ENCODE results near the gene DLG2.

DLG2 gene

DNA sequence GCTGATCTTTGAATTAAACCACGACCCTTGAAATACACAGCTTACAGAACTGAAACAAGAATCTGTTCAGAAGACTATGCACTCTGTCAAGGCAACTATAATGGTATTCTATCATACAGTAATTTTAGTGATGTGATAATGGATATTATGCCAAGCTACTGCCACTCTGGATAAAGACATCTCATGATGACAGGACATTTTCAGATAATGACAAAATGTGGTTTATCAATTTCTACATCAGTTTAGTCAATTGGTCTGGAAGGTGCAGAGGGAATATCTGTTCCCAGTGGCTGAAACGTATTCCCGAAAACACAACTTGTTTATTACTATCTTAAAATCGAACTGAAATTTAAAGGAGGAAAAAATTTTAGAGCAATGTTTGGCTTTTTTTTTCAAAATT, 1331.3 kb downstream of the DLG2 start:
- DNase-seq: no peak

DNA sequence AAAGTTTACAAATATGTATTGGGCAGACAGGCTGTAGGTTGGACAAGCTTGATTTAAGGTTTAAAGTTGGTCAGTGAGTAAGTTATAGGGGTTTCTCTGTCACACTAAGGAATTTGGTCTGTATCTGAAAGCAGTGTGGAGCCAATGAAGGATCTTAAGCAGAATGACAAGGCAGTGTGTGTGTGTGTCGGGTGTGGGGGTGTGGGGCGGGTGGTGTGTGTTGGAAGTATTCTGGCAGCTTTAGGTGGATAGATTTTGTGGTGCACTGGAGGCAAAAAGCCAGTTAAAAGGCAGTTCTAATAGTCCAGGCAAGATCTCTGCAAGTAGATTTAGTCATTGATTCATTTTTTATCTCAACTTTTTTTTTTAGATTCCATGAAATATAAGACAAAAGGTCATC, 1334.2 kb downstream of the DLG2 start:
- no peak for DNase-seq

DNA sequence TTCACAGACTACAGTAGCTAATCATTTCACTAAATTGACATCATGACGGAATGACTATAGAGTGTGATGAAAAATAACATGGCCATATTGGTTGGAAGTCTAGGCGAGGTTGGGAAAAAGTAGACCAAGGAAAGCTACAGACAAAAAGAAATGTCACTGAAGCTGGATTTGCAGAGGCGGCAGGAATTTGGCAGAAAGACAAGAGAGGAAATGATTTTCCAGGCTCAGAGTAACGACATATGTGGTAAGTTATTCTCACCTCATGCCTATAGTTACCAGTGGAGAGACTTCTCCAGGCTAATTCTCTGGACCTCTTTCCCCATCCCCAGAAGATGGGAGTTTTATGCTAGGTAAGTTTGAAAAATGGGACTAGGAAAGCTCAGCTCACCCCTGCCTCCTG, 1335.1 kb downstream of the DLG2 start:
- DNase-seq: no peak

DNA sequence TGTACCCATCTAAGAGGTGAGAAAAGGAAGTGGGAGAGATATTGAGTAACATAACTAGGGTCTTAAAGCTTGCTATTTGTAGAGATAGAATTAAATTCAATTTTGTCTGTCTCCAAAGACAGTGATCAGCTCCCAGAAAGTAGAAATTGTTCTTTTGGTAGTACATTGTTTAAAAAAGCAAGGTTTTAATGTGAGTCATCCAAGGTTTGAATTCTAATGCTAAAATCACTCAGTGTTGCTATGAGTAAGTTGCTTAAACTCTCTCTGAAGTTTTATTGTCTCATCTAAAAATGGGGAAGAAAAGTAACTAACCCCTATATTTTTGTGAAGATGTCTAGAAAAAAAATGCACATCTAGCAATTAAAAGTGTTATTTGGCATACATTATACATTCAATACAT, 1336.5 kb downstream of the DLG2 start:
- no peak for DNase-seq

DNA sequence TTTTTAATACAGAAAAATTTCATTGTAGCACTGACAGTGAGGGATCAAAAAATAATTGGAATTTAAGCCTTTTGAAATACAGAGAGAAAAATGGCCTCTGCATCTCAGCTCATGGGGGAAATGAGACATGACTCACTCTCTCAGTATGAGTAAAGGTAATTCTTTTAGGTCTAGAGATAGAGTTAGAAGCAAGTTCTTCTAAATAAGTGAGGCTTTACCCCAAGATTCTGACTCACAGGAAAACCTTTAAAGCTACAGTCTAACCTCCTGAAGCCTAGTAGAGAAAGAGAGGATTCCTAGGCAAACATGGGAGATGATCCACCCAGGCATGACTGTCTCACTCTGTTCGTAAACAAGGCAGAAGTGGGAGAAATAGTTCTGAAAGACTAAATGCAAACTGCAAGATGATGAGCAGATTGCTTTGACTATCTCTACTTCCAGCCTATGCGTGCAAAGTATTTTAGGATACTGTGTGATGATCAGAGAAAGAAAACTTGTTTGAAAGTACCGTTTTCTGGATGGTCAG, 1337.7 kb downstream of the DLG2 start:
- no peak for DNase-seq

DNA sequence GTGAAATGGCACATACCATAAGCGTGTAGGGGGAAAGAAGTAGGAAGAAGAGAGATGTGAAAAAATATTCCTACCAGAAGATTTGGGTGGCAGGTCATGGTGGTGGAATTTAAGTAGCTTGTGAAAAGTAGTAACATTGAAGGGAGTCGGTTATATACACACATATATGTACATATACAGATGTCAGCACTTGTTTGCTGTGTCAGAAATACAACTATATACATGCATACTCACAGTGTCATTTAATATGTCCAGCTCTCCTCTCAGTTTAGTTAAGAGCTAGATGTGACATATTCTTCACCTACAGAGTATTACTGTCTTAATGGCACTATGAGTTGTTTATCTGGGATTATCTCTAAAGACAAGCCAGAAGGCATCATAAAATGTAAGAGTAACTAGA, 1353.6 kb downstream of the DLG2 start:
- DNase-seq: no peak

DNA sequence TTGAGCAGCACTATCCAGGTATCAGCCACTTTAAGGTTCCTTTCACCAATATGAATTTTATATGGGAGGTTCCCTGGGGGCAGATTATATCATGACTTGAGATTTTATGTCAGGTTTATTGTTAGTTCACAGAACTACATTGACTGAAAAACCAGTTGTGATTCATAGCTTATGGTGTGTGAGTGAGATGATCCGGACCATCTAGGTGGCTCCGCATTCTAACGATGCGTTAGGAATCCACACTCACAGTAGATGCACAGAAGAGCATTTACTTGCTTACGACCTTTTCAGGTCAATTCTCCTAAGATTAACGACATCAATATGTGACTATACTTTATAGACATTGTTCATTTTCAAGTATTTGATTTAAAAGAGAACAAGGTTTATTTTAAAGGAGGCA, 1356.7 kb downstream of the DLG2 start:
- no peak for DNase-seq

DNA sequence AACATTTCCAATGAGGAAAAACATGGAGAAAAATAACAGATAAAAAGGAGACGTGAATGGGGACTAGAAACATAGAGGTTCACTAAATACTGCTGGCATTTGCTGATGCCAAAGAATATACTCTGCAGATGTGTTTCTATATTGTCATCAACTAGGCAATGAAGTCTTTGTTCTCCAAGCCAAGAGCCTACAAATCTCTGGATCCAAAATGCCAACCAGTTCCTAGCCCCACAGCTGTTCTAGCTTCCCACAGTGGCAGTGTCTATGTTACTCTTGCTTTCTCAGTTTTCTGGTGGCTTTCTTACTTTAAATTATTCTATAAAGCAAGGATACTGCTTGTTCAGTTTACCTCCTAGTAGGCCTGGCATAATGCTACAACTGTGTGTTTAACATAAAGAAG, 1363.1 kb downstream of the DLG2 start:
- peak in 38 of 56 donors; percentile 1 to 89 (median 30) for DNase-seq

DNA sequence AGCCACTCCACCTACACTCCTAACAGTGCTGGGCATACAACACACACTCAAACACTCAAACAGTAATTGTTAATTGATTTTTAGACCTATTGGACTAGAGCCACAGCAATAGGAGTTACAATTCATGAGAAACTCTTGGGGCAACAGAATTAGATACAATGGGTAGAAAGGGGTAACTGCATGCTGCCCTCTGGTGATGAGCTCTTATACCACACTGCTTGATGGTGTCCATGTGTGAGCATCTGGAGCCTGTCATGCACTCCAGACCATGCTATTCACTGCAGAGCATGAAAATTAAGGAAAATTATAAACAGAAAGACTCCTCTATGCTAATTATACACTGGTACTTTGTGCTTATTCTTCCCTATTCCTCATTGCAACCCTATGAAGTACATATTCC, 1365.4 kb downstream of the DLG2 start:
- DNase-seq: peak in 2 of 56 donors; percentile 6 to 17

DNA sequence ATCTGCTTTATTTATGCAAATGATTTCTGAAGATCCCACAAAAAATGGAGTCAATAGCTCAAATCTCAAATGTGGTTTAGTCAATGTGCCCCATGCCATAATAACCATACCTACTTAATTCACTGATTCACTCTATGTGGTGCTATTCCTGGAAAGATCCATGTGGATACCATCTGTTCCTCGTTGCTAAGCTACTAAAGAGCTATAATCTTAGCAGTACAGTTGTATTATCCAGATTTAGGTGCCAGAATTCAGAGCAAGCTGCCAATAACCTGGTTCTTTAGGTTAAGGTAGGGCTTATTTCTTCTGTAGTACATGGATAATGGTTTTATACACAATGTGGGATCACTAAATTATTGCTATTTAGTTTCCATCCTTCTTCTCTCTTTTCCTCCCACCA, 1366.3 kb downstream of the DLG2 start:
- no peak for DNase-seq

DNA sequence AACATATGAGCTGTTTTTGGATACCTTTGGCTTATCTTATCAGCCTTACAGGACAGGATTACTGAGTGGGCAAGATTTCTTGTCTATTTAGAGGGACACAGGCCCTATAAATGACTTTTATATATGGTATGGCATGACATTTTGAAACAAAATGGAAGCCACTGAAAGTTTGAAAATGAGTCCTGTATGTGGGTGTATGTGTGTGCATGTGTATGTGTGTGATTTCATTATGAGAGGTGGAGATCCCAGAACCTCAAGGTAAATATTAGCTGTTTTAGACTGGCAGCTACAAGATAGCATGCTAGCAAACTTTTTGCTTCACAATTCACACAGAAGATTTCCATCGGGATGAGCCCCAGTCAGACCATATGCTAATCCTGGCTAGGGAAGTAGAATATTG, 1370.5 kb downstream of the DLG2 start:
- no peak for DNase-seq

DNA sequence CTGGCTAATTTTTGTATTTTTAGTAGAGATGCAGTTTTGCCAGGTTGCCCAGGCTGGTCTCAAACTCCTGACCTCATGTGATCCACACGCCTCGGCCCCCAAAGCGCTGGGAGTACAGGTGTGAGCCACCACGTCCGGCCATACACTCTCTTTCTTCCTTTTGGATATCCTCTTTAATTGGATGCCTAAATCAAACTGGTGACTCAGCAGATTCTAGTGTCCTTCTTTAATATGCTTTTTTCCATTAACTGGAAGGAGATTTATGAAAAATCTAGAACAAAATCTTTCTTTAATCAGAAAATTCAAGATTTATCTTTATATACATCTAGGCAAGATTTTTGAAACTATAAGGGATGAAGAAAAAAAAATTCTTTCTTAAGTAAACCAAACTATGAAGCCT, 1371.7 kb downstream of the DLG2 start:
- no peak for DNase-seq

DNA sequence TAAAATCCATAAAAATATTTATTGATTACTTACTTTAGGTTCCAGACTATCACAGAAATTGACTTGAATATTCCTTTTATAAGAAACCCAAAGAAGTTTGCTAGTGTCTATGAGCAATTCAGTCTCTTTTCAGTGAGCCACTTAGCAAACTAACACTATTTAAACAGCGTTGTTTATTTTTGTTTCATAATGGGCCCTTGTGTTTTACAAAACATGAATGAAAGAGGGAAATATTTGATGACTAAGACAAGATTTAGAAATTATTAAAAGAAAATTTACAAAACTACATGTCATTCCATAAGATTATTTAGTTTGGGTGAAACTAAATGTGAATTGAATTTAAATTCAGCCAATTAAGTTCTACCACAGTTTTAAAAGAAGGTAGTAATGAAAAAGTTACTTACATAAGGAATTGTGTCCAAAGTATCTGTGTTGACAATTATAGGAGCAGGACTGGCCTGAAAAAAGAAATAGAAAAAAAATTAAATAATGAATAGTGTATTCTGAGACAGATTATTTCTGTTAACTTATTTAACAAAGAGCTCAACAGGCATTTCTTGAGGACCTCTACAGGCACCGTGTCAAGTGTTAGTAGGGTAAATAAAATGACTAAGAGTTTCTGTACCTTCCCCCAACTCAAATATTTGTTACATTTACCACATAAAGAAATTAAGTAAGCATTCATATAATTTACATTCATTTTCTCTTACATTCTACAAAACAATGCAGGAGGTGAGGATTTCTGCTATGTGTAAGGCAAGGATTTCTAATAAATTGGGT, 1376.1 kb downstream of the DLG2 start:
- DNase-seq: no peak

DNA sequence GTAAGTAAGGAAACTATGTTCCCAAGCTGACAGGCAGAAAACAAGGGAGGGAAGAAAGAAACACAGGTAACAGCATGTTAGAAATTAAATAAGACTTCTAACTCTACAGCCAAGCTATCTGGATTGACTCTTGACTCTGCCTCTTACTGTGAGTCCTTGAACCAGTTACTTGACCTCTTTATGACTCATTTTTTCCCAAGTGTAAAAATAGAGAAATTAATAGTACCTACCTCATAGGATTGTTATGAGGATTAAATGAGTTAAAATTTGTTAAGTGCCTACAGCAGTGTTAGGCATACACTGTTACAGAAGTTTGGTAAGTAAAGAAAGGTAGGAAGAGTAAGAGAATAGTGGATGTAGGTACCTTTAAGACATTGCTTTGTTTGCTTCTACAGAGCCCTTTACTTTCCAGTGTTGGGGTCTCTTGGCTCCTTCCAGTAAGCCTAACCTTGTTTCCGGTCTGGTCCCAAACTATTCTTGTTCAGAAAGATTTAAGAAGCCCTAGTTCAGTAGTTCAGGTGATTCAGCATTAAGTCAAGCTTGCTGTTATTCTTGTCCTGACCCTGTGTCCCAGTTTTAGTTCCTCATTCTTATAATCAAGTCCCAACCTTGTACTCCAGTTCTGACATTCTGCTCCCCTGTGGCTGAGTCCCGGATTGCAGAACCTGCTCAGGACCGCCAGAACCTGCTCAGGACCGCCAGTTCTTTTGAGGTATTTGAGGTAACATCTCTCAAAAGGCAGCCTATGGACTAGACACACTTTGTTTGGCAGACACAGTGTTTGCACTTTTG, 1377.6 kb downstream of the DLG2 start:
- DNase-seq: no peak

DNA sequence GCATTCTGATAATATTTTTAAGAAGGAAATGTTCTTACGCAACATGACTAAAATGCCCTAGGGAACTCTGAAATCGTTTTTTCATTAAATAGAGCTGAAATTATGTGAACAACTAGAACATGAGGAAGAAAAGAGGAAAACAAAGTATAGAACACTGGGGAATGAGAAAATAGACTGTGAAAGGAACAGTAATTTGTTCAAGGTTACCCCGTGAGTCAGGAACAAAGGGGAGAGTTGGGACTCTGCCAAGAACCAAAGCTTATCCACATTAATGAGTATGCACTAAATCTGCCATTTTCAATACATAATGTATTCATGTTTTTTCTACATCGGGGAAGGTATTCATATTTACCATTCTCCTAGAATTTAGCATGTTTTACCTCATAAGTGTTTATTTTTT, 1379.2 kb downstream of the DLG2 start:
- DNase-seq: peak in 2 of 56 donors; percentile 15 to 16

DNA sequence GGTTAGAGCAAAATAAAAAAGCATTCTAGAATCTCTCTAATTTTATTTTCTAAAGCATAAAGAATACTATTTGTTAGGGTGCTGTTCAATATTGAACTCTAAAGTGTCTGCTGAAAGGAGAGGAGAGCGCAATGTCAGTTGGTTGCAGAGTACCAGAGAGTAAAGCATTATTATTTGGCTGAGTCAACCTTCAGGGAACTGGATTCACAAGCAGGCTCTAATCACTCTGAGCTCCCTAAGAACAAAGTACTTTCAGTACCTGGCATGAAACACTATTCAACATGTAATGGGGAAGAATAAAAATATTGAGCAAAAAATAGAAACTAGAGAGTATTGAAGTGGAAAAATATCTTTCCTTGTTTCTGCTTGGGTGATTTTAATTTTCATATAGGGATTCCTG, 1380.0 kb downstream of the DLG2 start:
- DNase-seq: no peak

DNA sequence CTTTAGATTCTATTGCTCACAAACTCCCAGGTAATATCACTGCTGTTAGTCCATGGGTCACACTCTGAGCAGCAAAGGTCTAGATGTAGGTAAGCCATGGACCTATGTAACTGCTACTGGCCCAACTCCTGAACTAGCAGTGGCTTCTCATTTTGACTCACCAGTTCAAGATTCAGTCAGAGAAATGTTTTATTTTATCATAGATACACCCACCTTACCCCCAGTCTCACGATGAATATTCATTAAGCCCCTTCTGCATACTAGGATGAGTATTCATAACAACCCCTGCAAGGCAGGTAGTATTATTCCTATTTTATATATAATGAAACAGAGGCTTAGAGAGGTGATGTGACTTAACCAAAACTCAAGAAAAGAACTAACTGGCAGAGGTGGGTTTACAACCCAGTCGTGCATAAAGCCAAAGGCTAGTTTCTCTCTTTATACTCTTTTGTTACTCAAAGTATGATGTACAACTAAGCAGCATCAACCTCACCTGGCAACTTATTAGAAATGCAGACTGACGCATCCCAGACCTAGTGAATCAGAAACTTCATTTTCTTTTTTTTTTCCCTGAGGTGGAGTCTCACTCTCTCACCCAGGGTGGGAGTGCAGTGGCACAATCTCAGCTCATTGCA, 1383.4 kb downstream of the DLG2 start:
- no peak for DNase-seq

DNA sequence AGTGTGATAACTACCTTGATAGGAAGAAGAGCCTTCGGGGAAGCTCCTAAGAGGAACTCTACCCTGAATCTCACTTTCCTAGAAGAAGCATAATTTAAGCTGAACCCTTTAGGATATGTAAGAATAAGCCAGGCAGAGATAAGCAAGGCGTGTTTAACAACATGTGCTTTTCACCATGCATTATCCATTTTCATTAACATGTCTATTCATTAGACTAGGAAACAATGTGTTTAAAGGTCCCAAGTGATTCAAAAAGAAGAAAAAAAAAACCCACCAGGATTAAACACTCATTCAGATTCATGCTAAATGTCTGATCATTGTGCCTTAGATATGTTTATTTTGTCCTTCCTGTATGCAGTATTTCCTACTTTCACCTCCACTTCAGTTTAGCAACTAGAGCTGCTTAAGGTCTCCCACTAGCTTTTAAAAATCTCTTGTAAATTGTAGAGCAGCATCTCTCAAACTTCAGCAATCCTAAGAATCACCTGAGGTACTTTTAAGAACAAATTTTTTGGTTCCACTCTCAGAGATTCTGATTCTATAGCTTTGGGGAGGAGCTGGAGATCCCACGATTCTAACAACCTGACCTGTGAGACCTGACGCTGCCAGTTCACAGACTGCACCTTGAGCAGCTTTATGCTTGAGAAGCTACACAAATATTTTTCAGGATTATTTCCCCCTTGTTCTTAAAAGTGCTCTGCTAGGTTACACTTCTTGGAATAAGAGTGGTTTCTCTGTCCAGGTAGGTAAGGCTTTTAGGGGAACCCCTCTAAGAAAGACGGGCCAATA, 1385.6 kb downstream of the DLG2 start:
- DNase-seq: no peak

DNA sequence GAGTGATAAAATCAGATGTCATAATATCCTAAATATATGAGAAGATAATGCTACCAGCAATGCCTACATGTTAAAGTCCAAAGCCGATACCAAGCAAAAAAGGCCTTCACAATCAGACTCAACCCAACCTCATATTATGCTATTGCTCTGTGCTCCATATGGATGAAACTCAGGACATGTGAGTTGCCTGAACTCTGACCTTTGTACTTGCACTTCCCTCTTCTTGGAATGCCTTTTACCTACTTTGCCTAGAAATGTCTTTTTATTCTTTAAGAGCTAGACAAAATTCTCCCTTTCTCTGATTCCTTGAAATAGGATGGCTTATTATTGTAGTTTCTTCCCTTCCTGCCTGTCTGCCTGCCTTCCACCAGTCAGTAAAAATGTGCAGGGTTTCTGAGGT, 1386.3 kb downstream of the DLG2 start:
- DNase-seq: no peak

DNA sequence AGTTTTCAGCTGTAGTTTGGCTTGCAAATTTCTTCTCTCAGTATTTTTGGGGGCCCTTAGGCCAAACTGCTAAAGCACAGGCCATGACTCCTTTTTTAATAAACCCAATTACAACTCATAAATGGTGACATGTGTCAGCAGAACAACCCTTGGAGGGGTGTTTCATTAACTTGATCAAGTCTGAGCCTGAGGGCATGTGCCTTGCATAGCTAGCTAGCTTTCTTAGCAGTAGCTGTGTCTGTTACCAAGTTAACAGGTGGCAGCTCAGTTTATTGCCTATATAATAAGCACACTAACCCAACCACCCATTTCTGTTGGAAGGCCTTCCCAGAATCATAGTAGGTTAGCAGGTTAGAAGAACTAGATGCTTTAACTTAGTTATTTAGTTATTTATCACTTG, 1390.7 kb downstream of the DLG2 start:
- no peak for DNase-seq

DNA sequence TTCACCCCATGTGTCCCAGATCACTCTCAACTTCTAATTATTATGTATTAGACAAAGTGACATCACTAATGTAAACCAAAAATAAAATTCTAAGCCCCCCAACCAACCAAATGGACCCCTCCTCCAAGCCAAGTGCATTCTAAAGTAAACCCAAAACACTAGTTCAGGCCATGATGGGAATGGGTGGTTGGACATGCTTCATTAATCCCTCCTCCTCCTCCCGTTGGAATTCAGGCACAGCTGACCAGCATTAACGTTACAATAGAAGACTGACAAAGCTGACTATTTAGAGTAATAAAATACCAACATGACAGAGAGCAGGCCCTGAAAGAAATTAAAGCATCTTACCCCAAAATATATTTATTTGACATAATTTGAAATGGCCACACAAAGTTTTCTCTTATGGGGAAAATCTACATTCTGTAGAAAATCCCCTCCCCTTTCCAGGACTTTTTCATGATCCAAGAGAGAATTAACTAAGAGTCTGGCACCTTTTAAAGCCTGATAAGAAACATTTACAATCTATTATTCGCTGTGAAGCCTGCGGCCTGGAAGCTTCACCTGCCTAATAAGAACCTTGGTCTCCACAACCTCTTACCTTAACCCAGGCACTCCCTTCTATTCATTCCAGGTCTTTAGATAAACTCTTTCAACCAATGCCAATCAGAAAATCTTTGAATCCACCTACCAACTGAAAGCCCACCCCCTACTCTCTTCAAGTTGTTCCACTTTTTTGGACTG, 1392.5 kb downstream of the DLG2 start:
- no peak for DNase-seq

All from amygdala (tissue), 56 donors.